ENCODE results near the gene TIGD4.

Gene TIGD4

DNA sequence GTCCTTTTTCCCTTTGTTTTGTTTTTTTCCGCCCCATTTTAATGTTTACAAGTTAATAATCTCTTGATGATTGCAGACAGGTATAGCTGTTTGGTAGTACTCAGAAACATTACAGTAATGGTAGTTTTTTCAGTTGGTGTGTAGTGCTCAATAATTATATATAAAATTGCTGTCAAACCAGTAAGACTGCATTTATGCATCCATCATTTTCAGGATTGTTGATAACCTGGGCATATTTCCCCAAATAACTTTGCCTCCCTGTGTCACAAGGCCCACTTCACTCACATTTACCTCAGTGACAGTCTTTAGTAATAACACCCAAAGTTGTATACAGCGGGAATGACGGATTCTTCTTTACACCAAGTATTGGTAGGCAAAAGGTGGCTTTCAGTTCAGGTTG lies 16.4 kb upstream of the TIGD4 start:
- H3K27ac ChIP-seq: no peak overlapping the region
- TF ChIP-seq, protein P1, sequence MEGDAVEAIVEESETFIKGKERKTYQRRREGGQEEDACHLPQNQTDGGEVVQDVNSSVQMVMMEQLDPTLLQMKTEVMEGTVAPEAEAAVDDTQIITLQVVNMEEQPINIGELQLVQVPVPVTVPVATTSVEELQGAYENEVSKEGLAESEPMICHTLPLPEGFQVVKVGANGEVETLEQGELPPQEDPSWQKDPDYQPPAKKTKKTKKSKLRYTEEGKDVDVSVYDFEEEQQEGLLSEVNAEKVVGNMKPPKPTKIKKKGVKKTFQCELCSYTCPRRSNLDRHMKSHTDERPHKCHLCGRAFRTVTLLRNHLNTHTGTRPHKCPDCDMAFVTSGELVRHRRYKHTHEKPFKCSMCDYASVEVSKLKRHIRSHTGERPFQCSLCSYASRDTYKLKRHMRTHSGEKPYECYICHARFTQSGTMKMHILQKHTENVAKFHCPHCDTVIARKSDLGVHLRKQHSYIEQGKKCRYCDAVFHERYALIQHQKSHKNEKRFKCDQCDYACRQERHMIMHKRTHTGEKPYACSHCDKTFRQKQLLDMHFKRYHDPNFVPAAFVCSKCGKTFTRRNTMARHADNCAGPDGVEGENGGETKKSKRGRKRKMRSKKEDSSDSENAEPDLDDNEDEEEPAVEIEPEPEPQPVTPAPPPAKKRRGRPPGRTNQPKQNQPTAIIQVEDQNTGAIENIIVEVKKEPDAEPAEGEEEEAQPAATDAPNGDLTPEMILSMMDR (conservative IDR thresholded peaks at IDR 0.05; ENCODE audit: low read depth, low read length): no peak
- no peaks in the 10 kb centered on the region for H4K20me1 ChIP-seq (ENCODE audit: insufficient read depth)
- H3K79me2 ChIP-seq (ENCODE audit: insufficient read depth, low read depth): peaks cover 34% of the 10 kb centered on the region; the same call in 1 of the 2 replicates
- H3K36me3 ChIP-seq (ENCODE audit: insufficient read depth): no peaks in the 10 kb centered on the region
- H3K27me3 ChIP-seq (ENCODE audit: insufficient read depth, low read depth): no peaks in the 10 kb centered on the region
- no peak overlapping the region for H3K9ac ChIP-seq
- H3K4me3 ChIP-seq (IDR thresholded peaks at IDR 0.05; ENCODE audit: insufficient read depth, low read depth, low read length): no peak overlapping the region
- H2AFZ ChIP-seq (ENCODE audit: low read depth): no peak overlapping the region
- no peaks in the 10 kb centered on the region for H3K4me1 ChIP-seq (ENCODE audit: low read depth, poor library complexity, severe bottlenecking)
- no peak overlapping the region for H3K4me2 ChIP-seq

DNA sequence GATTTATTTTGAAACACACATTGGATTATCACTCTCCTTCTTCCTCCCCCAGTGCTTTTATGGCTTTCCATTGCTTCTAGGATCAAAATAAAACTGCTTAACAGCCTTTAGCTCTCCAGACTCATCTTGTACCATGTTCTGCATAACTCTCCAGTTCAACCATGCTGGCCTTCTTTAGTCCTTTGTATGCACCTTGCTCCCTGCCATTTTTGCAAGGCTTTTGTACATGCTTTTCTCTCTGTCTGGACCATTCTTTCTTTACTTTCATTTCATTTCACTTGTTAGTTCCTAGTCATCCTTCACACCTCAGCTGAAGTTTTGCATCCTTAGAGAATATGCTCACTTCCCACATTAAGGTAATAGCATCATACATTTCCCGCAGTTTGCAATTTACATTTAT lies 7.1 kb upstream of the TIGD4 start:
- no peaks in the 10 kb centered on the region; the same call in 1 of the 2 replicates for H4K20me1 ChIP-seq (ENCODE audit: insufficient read depth)
- TF ChIP-seq, protein P1 (conservative IDR thresholded peaks at IDR 0.05; ENCODE audit: low read depth, low read length): no peak
- no peak overlapping the region for H3K4me3 ChIP-seq (IDR thresholded peaks at IDR 0.05; ENCODE audit: insufficient read depth, low read depth, low read length)
- H3K4me1 ChIP-seq (ENCODE audit: low read depth, poor library complexity, severe bottlenecking): peaks cover 30% of the 10 kb centered on the region
- H3K27ac ChIP-seq: no peak overlapping the region
- H3K4me2 ChIP-seq: no peak overlapping the region
- H2AFZ ChIP-seq (ENCODE audit: low read depth): no peak overlapping the region
- H3K27me3 ChIP-seq (ENCODE audit: insufficient read depth, low read depth): no peaks in the 10 kb centered on the region
- H3K36me3 ChIP-seq (ENCODE audit: insufficient read depth): no peaks in the 10 kb centered on the region
- H3K9ac ChIP-seq: no peak overlapping the region
- peaks cover 47% of the 10 kb centered on the region for H3K79me2 ChIP-seq (ENCODE audit: insufficient read depth, low read depth)

GRCh38 chr4:152785639-152786615 lies 6.4 kb upstream of the TIGD4 start:
- Histone ChIP-seq H3K4me1 (ENCODE audit: low read depth, poor library complexity, severe bottlenecking) (peaks cover 35% of the 10 kb centered on the region), H3K4me3 (IDR thresholded peaks at IDR 0.05; ENCODE audit: insufficient read depth, low read depth, low read length) (no peak overlapping the region), H3K27ac (no peak overlapping the region), H3K36me3 (ENCODE audit: insufficient read depth) (no peaks in the 10 kb centered on the region), H3K9ac (no peak overlapping the region), H3K4me2 (no peak overlapping the region), H2AFZ (ENCODE audit: low read depth) (no peak overlapping the region), H3K79me2 (ENCODE audit: insufficient read depth, low read depth) (peaks cover 54% of the 10 kb centered on the region), H4K20me1 (ENCODE audit: insufficient read depth) (no peaks in the 10 kb centered on the region; the same call in 1 of the 2 replicates), H3K27me3 (ENCODE audit: insufficient read depth, low read depth) (no peaks in the 10 kb centered on the region)
- TF ChIP-seq, protein P1 (conservative IDR thresholded peaks at IDR 0.05; ENCODE audit: low read depth, low read length): no peak

- Histone ChIP-seq H3K36me3 (ENCODE audit: insufficient read depth) (no peaks in the 10 kb centered on the region), H3K27ac (no peak overlapping the region), H4K20me1 (ENCODE audit: insufficient read depth) (no peaks in the 10 kb centered on the region; the same call in 1 of the 2 replicates), H3K79me2 (ENCODE audit: insufficient read depth, low read depth) (peaks cover 58% of the 10 kb centered on the region), H3K4me3 (IDR thresholded peaks at IDR 0.05; ENCODE audit: insufficient read depth, low read depth, low read length) (no peak overlapping the region), H3K4me1 (ENCODE audit: low read depth, poor library complexity, severe bottlenecking) (peaks cover 40% of the 10 kb centered on the region), H3K27me3 (ENCODE audit: insufficient read depth, low read depth) (no peaks in the 10 kb centered on the region), H2AFZ (ENCODE audit: low read depth) (no peak overlapping the region), H3K4me2 (no peak overlapping the region), H3K9ac (no peak overlapping the region)
- TF ChIP-seq, protein P1 (conservative IDR thresholded peaks at IDR 0.05; ENCODE audit: low read depth, low read length): no peak
These were observed 5.2 kb upstream of the TIGD4 start for GRCh38 chr4:152784490-152785350.

Data from KMS-11 (cell line).